Activated CD8-positive, alpha-beta T cell treated with anti-CD3 and anti-CD28 coated beads for 36 hours (primary cell): ENCODE data around the gene EVC. TPM values are rescaled to one million over a fixed set of nuclear protein-coding genes. Genes with fewer than 3 reads are reported as not detected.

Source experiments
- ATAC-seq: fragments of 200-7000 bp; cut with Tn5 transposase; one replicate; pipeline ENCODE4 v1.10.0; 2021; ENCODE audit warnings: mild to moderate bottlenecking, moderate library complexity
- CTCF ChIA-PET: fragments of 350-600 bp; sonication (Branson Sonifier 250); formaldehyde crosslinking; loops from one replicate; lab custom pipeline; 2021; ENCODE audit warnings: antibody characterized with exemption; lab: Charles Lee
- POLR2A ChIA-PET: fragments of 350-600 bp; sonication (Branson Sonifier 250); formaldehyde crosslinking; loops from one replicate; lab custom pipeline; 2021; ENCODE audit warnings: antibody characterized with exemption; lab: Charles Lee
- DNase-seq: peaks from one replicate; pipeline ENCODE4 v3.0.0-alpha.2; 2020
- H3K27ac Mint-ChIP-seq: one replicate; pipeline ENCODE4 v1.8.0; 2021; ENCODE audit warnings: mild to moderate bottlenecking, mixed read lengths
- H3K27me3 Mint-ChIP-seq: one replicate; pipeline ENCODE4 v1.8.0; 2021; ENCODE audit warnings: mixed read lengths
- H3K36me3 Mint-ChIP-seq: one replicate; pipeline ENCODE4 v1.8.0; 2021; ENCODE audit warnings: low read depth, mixed read lengths
- H3K4me1 Mint-ChIP-seq: one replicate; pipeline ENCODE4 v1.8.0; 2021; ENCODE audit warnings: low read depth, mixed read lengths
- H3K4me3 Mint-ChIP-seq: one replicate; pipeline ENCODE4 v1.8.0; 2021; ENCODE audit warnings: mild to moderate bottlenecking, moderate library complexity, mixed read lengths
- H3K9me3 Mint-ChIP-seq: one replicate; pipeline ENCODE4 v1.8.0; 2021; ENCODE audit warnings: mixed read lengths
- intact Hi-C: fragments of 100-400 bp; cut with micrococcal nuclease; formaldehyde crosslinking; loops from one replicate; pipeline ENCODE4 v1.10.0; 2022
- total RNA-seq, 2 experiments: library from RNA; stranded (reverse); gene quantifications; one replicate each; pipeline ENCODE4 v1.2.3, GENCODE V29; 2021
- TF ChIP-seq, protein P1 (sequence below): fragments of 200-600 bp; IDR thresholded peaks from one replicate; pipeline ENCODE4 v1.8.0; 2022; ENCODE audit warnings: antibody characterized with exemption, mild to moderate bottlenecking

The EVC gene
- total RNA-seq, 2 experiments from 2014 or later = 2.0 to 2.5 TPM

DNA sequence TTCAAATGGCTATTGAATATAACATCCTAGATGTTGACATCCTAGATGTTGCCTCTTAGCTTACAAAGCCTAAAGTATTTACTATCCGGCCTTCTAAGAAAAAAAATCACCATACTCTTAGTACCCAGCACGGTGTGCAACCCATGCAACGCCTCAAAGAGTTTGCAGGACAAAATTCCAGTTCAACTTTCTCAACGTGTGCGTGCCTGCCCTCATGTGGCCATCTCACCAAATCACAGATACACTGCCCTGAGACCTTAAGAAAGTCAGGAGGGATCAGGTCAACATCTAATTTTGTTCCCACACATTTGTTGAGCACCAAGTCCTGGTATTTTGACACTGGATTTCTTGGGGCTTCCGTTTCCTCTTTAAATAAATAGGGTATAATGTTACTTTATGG, 113.6 kb downstream of the EVC start:
- H3K27me3 Mint-ChIP-seq = no peaks in the 10 kb centered on the region
- H3K9me3 Mint-ChIP-seq = no peaks in the 10 kb centered on the region
- H3K36me3 Mint-ChIP-seq = no peaks in the 10 kb centered on the region
- no peak for ATAC-seq
- TF ChIP-seq, protein P1, sequence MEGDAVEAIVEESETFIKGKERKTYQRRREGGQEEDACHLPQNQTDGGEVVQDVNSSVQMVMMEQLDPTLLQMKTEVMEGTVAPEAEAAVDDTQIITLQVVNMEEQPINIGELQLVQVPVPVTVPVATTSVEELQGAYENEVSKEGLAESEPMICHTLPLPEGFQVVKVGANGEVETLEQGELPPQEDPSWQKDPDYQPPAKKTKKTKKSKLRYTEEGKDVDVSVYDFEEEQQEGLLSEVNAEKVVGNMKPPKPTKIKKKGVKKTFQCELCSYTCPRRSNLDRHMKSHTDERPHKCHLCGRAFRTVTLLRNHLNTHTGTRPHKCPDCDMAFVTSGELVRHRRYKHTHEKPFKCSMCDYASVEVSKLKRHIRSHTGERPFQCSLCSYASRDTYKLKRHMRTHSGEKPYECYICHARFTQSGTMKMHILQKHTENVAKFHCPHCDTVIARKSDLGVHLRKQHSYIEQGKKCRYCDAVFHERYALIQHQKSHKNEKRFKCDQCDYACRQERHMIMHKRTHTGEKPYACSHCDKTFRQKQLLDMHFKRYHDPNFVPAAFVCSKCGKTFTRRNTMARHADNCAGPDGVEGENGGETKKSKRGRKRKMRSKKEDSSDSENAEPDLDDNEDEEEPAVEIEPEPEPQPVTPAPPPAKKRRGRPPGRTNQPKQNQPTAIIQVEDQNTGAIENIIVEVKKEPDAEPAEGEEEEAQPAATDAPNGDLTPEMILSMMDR = no peak
- POLR2A ChIA-PET = no interaction called here
- DNase-seq = peak; percentile 16
- peaks cover 10% of the 10 kb centered on the region for H3K4me1 Mint-ChIP-seq
- no peak overlapping the region for H3K27ac Mint-ChIP-seq
- intact Hi-C loops = no loop called here
- H3K4me3 Mint-ChIP-seq = no peak overlapping the region
- CTCF ChIA-PET = interaction anchor here (1.5 kb wide), 1 partner anchor 12 kb away, joined by 4 read pairs; no protein-coding TSS in a partner anchor

DNA sequence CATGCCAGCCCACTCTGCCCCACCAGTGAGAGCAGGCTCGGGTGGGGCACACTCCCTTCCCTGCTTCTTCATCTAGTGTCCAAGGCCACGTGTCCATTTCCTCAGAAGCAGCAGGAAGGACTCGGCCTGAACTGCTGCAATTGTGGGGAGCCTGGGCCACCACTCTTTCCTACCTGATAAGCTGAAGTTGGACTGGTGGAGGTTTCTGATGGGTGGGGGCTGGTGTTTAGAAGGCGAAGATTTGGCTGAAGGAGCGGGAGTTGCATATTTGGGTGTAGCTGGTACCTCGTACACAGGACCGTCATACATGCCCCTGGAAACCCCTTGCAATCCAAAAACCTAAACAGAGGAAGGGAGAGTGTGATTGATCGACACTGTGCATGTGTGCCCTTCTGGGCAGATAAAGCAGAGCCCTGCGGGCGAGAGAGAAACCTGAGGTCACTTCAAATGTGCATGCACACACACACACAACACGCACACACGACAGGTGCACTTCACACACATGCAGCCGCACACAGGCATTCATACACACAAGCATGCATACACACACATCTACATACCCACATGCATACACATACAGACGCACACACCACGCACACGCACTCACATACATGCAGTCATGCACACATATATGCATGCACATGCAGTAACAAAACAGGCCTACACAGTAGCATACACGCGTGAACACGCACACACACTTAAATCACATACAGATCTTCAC, 114.5 kb downstream of the EVC start:
- intact Hi-C loops = no loop called here
- H3K9me3 Mint-ChIP-seq = no peaks in the 10 kb centered on the region

GRCh38 chr4:5826437-5827107, 115.6 kb downstream of the EVC start:
- no peak overlapping the region for H3K27ac Mint-ChIP-seq
- TF ChIP-seq, protein P1 = no peak
- ChIA-PET POLR2A (no interaction called here), CTCF (interaction anchor here (1.2 kb wide), 1 partner anchor 41 kb away, joined by 3 read pairs; no protein-coding TSS in a partner anchor)
- H3K9me3 Mint-ChIP-seq = no peaks in the 10 kb centered on the region
- H3K36me3 Mint-ChIP-seq = no peaks in the 10 kb centered on the region
- intact Hi-C loops = no loop called here
- DNase-seq = no peak
- no peak overlapping the region for H3K4me3 Mint-ChIP-seq
- H3K27me3 Mint-ChIP-seq = no peaks in the 10 kb centered on the region
- peak; percentile 13 for ATAC-seq
- peaks cover 10% of the 10 kb centered on the region for H3K4me1 Mint-ChIP-seq

More for the DNA sequence above, 114.5 kb downstream of the EVC start:
- CTCF ChIA-PET = no interaction called here
- H3K27me3 Mint-ChIP-seq = no peaks in the 10 kb centered on the region
- no peak for ATAC-seq
- no peak for DNase-seq
- TF ChIP-seq, protein P1 = no peak
- H3K4me1 Mint-ChIP-seq = peaks cover 10% of the 10 kb centered on the region
- no peak overlapping the region for H3K27ac Mint-ChIP-seq
- POLR2A ChIA-PET = no interaction called here
- H3K36me3 Mint-ChIP-seq = no peaks in the 10 kb centered on the region
- no peak overlapping the region for H3K4me3 Mint-ChIP-seq

GRCh38 chr4:5827108-5828004, 116.4 kb downstream of the EVC start:
- no peaks in the 10 kb centered on the region for H3K9me3 Mint-ChIP-seq
- no peaks in the 10 kb centered on the region for H3K36me3 Mint-ChIP-seq
- peaks cover 10% of the 10 kb centered on the region for H3K4me1 Mint-ChIP-seq
- POLR2A ChIA-PET = no interaction called here
- intact Hi-C loops = no loop called here
- ATAC-seq (no peak), DNase-seq (no peak)
- TF ChIP-seq, protein P1 = no peak
- CTCF ChIA-PET = interaction anchor here (1.2 kb wide), 1 partner anchor 41 kb away, joined by 3 read pairs; no protein-coding TSS in a partner anchor
- no peaks in the 10 kb centered on the region for H3K27me3 Mint-ChIP-seq
- no peak overlapping the region for H3K27ac Mint-ChIP-seq
- no peak overlapping the region for H3K4me3 Mint-ChIP-seq
